Hematopoietic multipotent progenitor cell treated with erythropoietin and hydrocortisone succinate and interleukin-3 and kit ligand, for 15 days (in vitro differentiated cells): ENCODE results near the gene OSCP1.
A peak's percentile ranks its signal among the peaks of the same experiment; 100 is the strongest.
"Not testable (repeated sequence)": the region's sequence is repeated elsewhere in the genome, so short reads cannot be mapped to it uniquely, and the experiment has no call there.

Source experiments
- DNase-seq: peaks from one replicate; pipeline ENCODE4 v3.0.0-alpha.2; 2015; ENCODE audit warnings: low spot score

Gene OSCP1, protein sequence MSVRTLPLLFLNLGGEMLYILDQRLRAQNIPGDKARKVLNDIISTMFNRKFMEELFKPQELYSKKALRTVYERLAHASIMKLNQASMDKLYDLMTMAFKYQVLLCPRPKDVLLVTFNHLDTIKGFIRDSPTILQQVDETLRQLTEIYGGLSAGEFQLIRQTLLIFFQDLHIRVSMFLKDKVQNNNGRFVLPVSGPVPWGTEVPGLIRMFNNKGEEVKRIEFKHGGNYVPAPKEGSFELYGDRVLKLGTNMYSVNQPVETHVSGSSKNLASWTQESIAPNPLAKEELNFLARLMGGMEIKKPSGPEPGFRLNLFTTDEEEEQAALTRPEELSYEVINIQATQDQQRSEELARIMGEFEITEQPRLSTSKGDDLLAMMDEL

DNA sequence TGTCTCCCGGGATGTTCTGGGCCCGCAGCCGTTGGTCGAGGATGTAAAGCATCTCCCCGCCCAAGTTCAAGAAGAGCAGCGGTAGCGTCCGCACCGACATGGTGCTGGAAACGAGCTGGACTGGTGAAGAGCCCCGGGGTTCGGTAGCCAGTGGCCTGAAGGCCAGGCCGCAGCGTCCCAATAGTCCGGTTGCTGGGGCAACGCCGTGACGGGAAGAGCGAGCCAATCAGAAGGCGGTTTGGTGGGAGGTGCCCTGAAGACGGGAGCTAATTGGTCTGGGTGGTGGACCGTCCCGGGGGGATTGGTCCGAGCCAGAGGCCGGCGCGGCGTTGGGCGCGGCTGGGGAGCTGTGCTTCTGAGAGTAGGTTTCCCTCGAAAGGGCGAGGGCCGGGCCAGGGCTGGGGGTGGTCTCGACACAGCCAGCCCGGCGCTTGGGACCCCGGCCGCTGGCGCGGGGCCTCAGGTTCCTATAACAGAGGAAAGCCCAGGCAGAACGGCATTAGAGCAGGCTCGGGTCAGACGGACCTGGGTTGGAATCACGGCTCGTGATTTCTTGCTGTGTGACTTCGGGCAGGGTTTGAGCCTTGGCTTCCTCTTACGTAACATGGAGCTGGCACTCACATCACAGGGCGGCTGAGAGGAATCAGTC lies at the start of gene OSCP1:
Gene OSCP1, minus strand, starts transcription at position 182 of the 649 bp plus-strand sequence. Its CDS starts 82 bp downstream, at position 100.
- DNase-seq: peak; percentile 93

GRCh38 chr1:36497207-36497606 lies 47.0 kb upstream of the OSCP1 start:
- no peak for DNase-seq

DNA sequence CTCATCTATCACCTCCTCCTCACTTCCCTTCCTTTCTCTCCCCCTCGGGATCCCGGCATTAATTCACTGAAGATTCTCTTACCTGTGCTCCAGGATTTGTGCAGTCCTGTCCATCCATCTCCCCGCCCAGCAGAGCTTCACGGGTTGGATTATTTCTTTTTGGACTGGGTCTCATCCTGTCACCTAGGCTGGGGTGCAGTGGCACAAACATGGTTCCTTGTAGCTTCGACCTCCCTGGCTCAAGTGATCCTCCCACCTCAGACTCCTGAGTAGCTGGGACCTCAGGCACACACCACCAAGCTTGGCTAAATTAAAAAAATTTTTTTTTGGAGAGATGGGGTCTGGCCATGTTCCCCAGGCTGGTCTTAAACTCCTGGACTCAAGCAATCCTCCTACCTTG lies 44.7 kb upstream of the OSCP1 start:
- no peak for DNase-seq

- DNase-seq: no peak
These were observed 43.3 kb upstream of the OSCP1 start for GRCh38 chr1:36493524-36493923.

DNA sequence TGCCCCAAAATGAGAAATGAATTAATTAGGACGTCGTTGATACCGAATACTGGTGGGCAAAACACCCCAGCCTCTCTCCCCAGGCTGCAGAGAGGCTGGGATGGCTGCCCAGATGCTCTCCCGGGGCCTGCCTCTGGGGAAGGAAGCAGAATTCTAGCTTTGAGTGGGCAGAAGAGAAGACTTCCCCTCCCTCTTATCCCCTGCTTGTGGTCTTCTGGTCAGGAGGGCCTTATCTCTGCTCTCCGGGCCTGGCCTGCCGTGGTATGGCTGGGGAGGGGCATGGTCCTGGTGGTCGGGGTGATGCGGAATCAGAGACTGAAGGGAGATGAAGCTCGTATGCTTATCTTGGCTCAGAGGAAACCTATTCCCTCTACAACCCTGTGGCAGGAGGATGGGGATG lies 42.2 kb upstream of the OSCP1 start:
- no peak for DNase-seq

- not testable (repeated sequence) for DNase-seq
These were observed 39.2 kb upstream of the OSCP1 start for GRCh38 chr1:36489258-36490051.

- DNase-seq: no peak
These were observed 37.7 kb upstream of the OSCP1 start for GRCh38 chr1:36487906-36488305.

DNA sequence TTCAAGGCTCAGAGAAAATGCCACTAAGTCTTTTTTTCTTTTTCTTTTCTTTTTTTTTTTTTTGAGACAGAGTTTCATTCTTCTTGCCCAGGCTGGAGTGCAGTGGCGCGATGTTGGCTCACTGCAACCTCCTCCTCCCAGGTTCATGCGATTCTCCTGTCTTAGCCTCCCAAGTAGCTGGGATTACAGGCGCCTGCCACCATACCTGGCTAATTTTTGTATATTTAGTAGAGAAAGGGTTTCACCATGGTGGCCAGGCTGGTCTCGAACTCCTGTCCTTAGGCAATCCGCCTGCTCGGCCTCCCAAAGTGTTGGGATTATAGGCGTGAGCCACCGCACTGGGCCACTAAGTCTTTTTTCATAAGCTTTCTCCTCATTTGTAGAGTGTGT lies 37.1 kb upstream of the OSCP1 start:
- DNase-seq: not testable (repeated sequence)

- no peak for DNase-seq
These were observed 36.4 kb upstream of the OSCP1 start for GRCh38 chr1:36486439-36487335.

DNA sequence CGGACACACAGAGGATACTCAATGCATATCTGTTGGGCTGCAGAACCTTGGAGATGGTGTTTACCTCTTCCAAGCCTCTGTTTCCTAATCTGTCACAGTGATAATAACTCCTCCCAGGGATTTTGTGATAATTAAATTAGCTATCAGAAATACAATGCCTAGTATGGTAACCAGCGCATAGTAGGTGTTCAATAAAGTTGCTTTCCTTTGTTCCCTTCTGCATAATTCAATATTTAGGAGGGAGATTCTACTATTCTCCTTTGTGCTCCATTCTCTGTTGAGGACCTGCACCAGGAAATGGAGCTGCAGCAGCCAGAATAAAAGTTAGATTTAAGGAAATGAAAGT lies 35.8 kb upstream of the OSCP1 start:
- no peak for DNase-seq

DNA sequence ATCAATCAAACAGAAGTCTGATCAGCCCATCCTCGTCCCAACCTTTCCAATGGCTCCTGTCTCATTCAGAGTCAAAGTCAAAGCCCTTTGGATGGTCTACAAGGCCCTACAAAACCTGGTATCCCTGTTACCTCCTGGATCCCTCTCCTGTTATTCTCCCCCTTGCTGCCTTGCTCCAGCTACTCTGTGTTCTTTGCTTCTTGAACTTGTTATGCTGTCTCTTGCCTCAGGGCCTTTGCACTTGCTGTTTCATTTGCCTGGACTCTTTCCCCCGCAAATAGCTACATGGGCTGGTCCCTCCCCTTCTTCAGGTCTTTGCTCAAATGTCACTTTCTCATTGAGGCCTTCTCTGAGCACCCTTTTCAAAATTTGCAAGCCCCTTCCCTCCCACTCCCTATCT lies 33.8 kb upstream of the OSCP1 start:
- DNase-seq: no peak

- no peak for DNase-seq
These were observed 32.6 kb upstream of the OSCP1 start, which contains the start of gene CSF3R for GRCh38 chr1:36482724-36483388. CSF3R (minus strand) TSS chr1:36482913; CDS start chr1:36479496, 3,417 bp downstream.

DNA sequence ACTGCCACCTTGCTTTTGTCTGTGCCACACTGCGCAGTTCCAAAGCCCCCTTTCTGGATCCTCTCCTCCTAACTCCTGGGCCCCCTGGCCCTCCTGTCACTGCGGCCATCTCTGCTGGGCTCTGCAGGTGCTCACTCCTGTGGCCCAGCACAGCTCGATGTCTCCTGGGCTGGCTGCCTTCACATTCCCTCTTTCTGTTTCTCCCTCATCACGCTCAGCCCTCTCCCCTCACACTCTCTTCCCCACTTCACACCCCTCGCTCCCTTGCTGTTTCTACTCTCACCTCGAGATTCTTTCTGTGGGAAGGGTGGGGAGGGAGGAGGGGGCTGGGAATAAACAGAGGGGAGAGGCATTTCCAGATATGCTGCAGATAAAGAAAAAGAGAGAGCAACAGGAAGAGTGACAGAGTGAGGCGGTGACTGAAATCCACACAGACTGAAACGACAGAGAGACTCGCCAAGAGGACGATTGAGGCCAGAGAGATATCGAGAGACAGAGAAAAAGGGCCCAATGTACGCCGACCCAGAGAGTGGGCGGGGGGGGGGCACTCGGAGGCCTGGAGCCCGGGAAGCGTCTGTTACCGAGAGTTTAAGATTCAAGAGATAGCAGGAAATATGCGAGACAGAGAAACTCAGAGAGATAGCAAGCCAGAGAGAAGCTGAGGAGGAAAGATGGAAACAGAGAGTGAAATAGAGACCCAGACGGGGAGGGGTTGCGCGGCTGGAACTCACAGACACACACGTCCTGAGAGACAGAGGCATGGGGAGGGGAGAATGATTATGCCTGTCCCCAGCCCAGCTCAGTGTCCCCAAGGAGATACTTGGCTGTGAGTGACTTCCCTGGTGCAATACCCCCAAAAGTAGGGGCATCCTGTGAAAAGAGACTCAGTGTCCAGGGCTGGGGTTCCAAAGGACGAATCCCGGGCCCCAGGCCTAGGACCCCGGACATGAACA lies 31.8 kb upstream of the OSCP1 start:
- DNase-seq: no peak

DNA sequence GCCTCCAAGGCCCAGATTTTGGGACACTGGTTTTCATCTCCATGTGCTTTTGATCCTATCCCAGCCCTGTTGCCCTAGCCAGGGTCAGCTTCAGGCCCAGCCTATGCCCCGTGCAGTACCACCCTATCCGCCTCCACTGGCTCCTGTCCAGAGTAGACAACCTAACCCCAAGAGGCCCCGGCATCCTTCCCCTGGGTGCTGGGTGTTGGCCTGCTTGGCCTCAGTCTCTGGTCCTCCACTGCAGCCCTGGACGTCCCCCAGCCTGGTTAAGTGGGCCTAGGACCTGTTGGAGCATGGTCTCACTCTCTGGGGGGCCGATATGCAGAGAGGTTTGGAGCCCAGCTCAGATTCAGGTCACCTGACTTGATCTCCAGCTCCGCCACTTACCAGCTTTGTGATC lies 30.8 kb upstream of the OSCP1 start:
- DNase-seq: no peak

DNA sequence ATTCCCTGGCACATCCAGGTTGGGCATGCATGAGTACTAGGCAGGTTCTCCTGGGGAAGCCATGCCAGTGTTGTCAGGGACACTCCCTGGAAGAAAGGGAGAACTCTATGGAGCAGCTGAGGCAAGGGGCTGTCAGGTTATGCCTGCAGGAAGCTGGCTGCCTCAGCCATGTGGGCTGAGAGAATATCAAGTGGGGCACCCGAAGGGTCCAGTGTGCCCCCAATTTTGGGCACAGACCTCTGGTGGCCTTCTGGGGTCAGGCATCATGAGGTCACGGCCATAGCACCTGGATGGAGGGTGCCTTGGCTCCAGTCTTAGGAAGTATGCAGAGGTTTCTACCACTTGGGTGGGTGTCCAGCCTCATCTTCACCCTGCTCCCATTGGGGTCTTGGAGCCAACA lies 29.9 kb upstream of the OSCP1 start:
- no peak for DNase-seq

DNA sequence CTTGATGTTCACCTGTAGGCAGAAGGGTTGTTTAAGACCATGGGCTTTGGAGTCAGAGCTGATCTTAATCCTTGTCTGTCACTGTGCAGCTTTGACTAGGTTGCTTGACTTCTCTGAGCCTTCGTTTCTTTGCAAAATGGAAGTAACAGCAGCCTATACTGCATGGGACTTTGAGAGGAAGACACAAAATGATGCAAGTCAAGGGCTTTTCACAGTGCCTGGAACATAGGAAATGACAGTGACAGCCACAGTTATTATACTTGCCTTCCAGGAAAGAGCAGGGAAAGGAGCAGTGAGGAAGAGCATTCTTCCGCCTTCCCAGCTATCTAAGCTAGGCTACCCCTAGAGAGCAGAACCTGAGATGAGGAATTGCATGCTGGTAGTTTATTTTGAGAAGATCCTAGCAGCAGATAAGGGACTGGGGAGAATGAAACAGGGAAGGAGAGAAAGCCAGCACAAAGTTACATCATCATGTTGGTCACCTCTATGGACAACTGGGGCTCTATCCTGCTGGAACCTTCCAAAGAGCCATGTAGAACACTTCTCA lies 29.3 kb upstream of the OSCP1 start:
- DNase-seq: no peak

DNA sequence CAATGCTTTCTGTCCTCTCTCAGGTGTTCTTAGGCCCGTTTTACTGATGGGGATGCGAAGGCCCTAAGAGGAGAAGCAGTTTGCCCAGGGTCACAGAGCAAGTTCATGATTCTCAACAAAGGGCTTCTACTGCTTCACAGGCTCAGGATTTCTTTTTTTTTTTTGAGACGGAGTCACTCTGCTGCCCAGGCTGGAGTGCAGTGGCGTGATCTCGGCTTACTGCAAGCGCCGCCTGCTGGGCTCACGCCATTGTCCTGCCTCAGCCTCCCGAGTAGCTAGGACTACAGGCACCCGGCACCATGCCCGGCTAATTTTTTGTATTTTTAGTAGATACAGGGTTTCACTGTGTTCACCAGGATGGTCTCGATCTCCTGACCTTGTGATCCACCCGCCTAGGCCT lies 27.4 kb upstream of the OSCP1 start:
- DNase-seq: not testable (repeated sequence)

DNA sequence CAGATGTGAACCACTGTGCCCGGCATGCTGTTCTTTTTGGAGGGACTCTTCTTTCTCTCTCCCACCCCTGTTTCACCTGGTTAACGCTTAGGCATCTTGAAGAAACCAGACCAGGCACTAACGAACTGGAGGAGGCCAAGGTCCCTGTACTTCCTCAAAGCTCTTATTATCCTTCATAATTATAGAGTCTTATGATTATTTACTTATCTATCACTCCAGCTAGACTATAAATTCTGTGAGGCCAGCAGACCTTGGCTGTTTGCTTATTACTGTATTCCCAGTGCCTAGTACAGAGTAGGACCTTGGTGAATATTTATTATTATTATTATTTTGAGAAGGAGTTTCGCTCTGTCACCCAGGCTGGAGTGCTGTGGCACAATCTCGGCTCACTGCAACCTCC lies 26.7 kb upstream of the OSCP1 start:
- no peak for DNase-seq

DNA sequence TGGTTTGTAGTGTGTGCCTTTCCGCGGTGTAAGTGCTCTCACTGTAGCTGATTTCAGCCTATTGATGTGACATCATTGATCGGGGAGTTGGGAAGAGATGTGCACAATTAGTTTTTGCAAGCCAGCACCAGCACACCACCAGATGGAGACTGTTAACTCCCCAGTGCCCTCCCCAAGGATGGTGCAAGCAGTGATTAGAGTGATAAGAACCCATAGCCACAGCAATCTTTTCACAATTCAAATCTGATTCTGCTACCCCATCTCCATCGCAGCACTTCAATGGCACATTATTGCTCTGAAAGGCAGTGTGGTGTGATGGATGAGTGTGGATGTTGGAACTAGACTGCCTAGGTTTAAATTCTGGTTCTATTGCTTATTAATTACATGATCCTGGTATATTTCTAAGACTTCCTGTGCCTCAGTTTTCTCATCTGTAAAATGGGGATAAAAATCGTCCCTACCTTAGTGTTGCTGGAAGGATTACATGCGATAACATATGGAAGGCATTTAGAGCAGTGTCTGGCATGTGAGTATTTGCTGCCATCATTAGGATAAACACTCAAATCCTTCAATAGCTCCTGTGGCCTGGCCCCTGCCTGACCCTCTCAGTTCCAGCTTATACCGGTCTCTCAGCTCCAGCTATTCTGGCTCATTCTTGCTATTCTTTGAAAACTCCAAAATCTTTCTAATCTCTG lies 25.8 kb upstream of the OSCP1 start:
- DNase-seq: no peak
